T-helper 1 cell treated with Interleukin-12 subunit alpha and Interleukin-12 subunit beta and Interleukin-4 antibody, amounts not matched to agents 30 ng/mL and 1 ng/mL, for 36 hours (primary cell): ENCODE data around the gene RNF213. TPM values are rescaled to one million over a fixed set of nuclear protein-coding genes. Genes with fewer than 3 reads are reported as not detected.
"Not testable (repeated sequence)": the region's sequence is repeated elsewhere in the genome, so short reads cannot be mapped to it uniquely, and the experiment has no call there.

ENCODE experiments used
- intact Hi-C: fragments of 100-400 bp; cut with micrococcal nuclease; formaldehyde crosslinking; loops from one replicate; pipeline ENCODE4 v1.15.1; 2024
- total RNA-seq: library from RNA; stranded (reverse); gene quantifications from 2 replicates; pipeline ENCODE4 v1.2.3, GENCODE V29; 2022

Gene RNF213
- total RNA-seq, 1 donor from 2014 or later: 1,329 TPM

DNA sequence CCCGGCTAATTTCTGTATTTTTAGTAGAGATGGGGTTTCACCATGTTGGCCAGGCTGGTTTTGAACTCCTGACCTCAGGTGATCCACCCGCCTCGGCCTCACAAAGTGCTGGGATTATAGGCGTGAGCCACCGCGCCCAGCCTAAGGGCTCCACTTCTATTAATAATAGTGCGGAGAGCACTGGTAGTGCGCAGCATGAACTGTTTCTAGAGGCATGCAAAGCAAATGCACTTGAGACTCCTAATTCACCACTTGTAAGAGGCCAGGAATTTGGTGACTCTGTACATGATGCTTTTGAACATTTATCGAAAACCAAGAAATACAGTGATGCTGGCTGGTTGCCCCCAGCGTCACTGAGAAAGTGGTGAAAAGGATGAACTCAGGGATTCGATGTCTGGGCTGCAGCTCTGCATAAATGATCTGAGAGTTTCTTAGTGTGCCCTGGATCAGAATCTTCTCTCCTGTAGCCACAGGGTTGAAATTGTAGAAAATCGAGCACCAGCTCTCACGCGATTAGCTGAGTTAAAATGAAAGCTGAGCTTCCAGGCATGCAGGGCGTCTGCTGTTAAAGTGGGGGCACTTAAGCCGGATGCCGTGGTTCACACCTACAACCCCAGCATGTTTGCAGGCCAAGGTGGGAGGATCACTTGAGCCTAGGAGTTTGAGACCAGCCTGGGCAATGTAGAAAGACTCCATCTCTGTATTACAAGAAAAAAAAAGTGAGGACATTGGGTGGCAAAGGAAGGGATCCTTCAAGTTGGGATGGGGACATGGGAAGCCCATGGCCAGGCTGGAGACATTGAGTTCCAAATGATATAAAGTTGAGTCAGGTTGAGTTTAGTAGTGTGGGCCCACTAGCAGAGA, 4.8 kb downstream of the RNF213 start:
- intact Hi-C loops: loop anchor here (2.0 to 10.0 kb wide), 3 partner anchors 37 to 1249 kb away; partner anchors contain the start of gene ACTG1

- intact Hi-C loops: loop anchor here (5.0 to 10.0 kb wide), 2 partner anchors 35 to 1247 kb away; partner anchors contain the start of gene ACTG1
Observed at GRCh38 chr17:80267391-80267790, 6.7 kb downstream of the RNF213 start.

GRCh38 chr17:80268427-80268826, 7.8 kb downstream of the RNF213 start:
- intact Hi-C loops: loop anchor here (5.0 to 10.0 kb wide), 2 partner anchors 34 to 1246 kb away; partner anchors contain the start of gene ACTG1

DNA sequence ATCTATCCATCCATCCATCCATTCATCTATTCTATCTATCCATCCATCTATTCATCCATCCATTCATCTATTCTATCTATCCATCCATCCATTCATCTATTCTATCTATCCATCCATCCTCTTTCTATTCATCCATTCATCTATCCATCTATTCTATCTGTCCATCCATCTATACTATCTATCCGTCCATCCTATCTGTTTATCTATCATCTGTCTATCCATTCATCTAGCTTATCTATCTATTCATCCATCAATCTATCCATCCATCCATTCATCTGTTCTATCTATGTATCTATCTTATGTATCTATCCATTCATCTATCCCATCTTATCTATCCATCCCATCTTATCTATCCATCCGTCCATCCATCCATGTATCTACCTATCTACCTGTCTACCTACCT, 8.8 kb downstream of the RNF213 start:
- intact Hi-C loops: loop anchor here (5.0 to 10.0 kb wide), 2 partner anchors 33 to 1245 kb away; partner anchors contain the start of gene ACTG1

- intact Hi-C loops: no loop called here
Observed at GRCh38 chr17:80270104-80270503, 9.5 kb downstream of the RNF213 start.

- intact Hi-C loops: no loop called here
Observed at GRCh38 chr17:80270836-80271235, 10.2 kb downstream of the RNF213 start.

GRCh38 chr17:80272366-80272765, 11.7 kb downstream of the RNF213 start:
- intact Hi-C loops: no loop called here

DNA sequence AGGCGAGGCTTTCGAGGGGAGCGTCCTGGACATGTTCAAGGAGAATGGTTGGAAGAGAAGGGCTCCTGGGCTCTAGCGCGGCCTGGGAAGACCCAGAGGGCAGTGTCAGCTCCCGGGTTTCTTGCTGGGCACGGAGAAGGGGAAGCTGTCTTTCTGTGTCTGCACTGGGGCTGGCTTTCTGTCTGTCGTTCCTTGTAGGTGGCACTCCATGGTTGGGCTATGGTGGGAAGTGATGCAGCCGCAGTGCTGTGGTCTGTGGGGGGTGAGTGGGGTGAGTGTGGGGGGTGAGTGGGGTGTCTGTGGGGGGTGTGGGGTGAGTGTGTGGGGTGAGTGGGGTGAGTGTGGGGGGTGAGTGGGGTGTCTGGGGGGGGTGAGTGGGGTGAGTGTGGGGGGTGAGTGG, 13.7 kb downstream of the RNF213 start:
- intact Hi-C loops: no loop called here

DNA sequence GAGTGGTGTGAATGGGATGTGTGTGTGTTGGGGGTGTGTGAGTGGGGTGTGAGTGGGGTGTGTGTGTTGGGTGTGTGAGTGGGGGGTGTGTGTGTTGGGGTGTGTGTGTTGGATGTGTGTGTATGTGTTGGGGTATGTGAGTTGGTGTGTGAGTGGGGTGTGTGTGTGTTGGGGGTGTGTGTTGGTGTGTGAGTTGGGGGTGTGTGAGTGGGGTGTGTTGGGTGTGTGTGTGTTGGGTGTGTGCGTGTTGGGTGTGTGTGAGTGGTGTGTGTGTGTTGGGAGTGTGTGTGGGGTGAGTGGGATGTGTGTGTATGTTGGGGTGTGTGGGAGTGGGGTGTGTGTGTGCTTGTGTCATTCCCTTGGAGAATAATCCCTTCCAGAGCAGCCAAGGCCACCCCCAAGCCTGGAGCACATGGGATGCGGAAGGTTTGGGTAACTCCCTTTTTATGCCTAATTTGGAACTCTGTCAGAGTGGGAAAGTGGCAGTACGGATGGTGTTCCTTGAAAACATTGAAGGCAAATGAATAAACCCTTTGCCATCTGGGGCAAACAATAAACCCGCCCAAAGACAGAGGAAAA, 14.3 kb downstream of the RNF213 start:
- intact Hi-C loops: no loop called here

DNA sequence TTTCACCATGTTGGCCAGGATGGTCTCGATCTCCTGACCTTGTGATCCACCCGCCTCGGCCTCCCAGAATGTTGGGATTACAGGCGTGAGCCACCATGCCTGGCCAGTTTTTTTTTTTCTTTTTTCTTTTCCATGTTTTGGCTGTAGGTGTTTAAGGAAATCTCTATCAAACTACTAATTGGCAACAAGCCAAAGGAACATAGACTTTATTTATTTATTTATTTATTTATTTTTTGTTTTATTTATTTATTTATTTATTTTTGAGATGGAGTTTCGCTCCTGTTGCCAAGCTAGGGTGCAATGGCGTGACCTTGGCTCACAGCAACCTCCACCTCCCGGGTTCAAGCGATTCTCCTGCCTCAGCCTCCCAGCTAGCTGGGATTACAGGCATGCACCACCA, 15.2 kb downstream of the RNF213 start:
- intact Hi-C loops: not testable (repeated sequence)

DNA sequence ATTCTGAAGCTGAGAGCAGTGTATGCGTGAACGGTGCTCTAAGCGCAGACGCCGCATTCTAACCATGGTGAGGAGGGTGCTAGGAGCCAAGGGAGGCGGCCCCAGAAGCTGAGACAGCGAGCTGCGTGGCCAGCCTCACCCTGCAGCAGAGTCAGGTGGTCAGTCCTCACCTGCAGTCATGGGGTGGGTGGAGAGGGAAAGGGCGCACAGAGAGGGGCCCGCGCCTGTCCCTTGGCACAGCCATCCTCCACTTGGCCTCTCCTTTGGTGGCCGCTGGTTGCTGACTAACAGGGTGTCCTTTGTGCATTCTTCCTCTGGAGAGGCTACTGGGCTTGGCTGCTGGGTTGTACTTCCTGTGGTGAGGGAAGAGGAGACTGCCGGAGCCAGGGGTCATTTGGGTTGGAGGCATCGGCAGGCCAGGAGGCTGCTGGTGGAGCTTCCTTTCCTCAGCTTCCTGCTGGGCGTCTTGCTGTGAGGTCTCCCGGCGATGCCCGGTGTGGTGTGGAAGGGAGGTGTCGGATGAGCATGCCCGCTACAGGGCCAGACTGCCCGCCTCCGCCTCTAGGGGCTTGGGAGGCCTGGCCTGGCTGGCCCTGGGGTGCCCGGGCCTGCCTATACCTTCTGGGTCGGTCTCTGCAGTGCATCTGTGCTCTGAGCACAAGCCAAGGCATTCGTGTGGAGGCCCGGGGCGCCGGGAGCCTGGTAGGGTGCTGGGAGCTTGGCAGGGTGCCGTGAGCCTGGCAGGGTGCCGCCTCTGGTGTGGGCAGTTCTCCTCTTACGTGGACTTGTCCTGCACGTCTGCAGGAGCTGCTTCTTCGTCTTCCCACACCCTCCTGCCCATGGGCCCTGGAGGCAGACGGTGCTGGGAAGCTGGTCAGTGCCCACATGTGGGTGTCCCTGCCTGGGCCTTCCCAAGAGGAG, 17.4 kb downstream of the RNF213 start:
- intact Hi-C loops: no loop called here

- intact Hi-C loops: no loop called here
Observed at GRCh38 chr17:80279895-80280294, 19.2 kb downstream of the RNF213 start.

DNA sequence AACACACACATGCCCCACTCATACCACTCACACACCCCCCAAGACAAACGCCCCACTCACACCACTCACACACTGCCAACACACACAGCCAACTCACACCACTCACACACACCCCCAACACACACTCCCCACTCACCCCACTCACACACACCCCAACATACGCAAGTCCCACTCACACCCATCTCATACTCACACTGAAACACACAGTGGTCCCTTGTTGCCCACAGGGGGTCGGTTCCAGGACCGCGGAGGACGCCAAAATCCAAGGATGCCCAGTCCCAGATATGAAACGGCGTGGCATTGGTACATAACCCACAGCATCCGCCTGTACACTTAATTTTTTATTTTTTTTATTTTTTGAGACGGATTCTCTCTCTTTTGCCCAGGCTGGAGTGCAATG, 20.9 kb downstream of the RNF213 start:
- intact Hi-C loops: no loop called here

- intact Hi-C loops: no loop called here
Observed at GRCh38 chr17:80283116-80283852, 22.6 kb downstream of the RNF213 start.

DNA sequence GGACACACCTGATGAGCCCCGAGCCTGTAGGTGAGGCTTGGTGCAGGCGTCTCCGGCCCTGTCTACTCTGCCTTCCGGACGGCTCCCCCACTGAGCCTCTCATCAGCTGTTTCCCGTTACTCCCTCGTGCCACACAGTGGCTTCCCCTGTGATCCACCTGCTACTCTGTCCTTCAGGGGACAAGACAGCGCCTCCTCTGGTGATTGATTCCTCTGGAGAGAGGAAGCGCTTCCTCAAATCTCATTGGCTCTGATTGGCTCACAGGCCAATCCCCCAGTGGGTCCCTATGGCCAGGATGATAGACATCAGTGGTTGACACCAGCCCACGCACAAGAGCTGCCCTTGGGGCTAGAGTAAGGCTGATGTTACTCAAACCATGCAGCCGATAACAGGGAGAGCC, 24.0 kb downstream of the RNF213 start:
- intact Hi-C loops: no loop called here

- intact Hi-C loops: no loop called here
Observed at GRCh38 chr17:80285237-80285920, 24.7 kb downstream of the RNF213 start.

DNA sequence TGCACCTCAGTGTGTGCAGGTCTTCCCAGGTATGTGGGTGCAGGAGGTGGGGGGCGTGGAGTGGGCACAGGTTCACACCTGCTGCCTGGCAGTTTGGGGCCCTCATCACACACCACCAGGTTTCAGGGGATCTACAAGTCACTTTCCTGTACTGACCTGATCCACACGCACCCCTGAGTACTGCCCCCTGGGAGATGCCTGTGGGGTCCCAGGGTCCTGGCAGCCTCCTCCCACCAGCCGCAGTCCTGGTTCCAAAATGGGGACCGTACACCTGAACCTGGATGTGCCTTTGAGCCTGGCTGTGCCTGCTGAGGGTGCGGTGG, 25.9 kb downstream of the RNF213 start:
- intact Hi-C loops: no loop called here

DNA sequence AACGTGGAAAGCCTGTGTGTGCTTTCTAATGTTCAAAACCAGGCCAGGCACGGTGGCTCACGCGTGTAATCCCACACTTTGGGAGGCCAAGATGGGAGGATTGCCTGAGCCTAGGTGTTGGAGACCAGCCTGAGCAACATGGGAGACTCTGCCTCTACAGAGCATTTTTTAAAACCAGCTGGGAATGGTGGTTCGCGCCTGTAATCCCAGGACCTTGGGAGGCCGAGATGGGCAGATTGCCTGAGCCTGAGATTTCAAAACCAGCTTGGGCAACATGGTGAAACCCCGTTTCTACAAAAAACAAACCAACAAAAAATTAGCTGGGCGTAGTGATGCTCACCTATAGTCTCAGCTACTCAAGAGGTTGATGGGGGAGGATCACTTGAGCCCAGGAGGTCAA, 26.4 kb downstream of the RNF213 start:
- intact Hi-C loops: no loop called here

DNA sequence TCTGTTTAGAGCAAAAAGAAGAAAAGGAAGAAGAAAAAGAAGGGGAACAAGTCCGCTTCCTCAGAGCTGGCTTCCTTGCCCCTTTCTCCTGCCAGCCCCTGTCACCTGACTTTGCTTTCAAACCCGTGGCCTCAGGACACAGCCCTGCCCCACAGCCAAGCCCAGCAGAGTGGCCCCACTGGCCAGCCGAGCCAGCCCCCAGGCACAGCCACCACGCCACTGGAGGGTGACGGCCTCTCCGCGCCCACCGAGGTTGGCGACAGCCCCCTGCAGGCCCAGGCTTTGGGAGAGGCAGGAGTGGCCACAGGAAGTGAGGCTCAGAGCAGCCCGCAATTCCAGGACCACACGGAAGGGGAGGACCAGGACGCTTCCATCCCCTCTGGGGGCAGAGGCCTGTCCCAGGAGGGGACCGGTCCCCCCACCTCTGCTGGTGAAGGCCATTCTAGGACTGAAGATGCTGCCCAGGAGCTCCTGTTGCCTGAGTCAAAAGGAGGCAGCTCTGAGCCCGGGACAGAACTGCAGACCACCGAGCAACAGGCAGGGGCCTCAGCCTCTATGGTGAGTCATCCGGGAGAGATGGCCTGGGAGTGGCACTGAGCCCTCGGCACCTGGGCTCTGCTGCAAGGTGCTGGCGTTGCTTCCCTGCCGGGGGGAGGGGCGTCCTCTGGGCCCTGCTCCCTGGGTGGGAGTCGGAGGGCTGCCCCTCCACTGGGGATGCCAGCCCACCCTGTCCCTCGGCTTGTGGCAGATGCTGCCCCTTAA, 27.3 kb downstream of the RNF213 start:
- intact Hi-C loops: no loop called here

DNA sequence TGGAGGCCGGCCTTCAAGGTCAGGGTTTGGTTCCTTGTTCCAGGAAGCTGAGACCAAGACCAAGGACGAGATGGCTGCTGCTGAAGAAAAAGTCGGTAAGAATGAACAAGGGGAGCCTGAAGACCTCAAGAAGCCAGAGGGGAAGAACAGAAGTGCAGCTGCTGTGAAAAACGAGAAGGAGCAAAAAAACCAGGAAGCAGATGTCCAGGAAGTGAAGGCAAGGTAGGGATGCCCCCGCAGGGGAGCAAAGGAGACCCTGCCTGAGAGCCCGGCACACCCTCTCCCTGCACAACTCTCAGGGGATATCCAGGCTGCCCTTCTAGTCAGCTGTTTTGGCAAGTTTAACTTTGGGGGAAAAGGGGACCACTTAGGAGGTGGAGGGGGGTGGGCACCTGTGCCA, 29.0 kb downstream of the RNF213 start:
- intact Hi-C loops: no loop called here
